ENCODE results near the gene BDH1. TPM values are rescaled to one million over a fixed set of nuclear protein-coding genes. Genes with fewer than 3 reads are reported as not detected.
A peak's percentile ranks its signal among the peaks of the same experiment; 100 is the strongest.
"Not testable (repeated sequence)": the region's sequence is repeated elsewhere in the genome, so short reads cannot be mapped to it uniquely, and the experiment has no call there.

BDH1 gene
- total RNA-seq, 4 donors from 2014 or later: 120 to 269 (median 163) TPM

DNA sequence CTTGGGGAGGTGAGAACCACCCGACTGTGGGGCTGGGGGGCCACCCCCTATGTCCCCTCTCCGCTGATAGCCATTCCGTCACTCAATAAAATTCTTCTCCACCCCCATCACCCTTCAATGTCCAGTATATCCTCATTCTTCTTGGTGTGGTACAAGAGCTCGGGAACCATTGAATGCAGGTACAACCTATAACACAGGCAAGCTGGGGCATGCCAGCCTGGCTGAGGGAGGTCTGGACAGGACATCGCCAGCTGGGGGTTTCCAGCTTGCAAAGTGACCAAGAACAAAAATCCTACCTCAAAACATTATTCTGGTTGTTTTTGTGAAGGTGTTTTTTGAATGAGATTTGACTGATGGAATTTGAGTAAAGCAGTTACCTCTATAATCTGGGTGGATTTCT, 19.6 kb upstream of the BDH1 start:
- no peaks in the 10 kb centered on the region for H3K27me3 ChIP-seq
- H3K4me1 ChIP-seq: no peaks in the 10 kb centered on the region
- no peak overlapping the region for H3K4me3 ChIP-seq
- no peak for DNase-seq
- H3K9me3 ChIP-seq: no peaks in the 10 kb centered on the region
- no peak overlapping the region for H3K27ac ChIP-seq
- TF ChIP-seq POLR2A (IDR thresholded peaks at IDR 0.05): no peak
- TF ChIP-seq, protein P1, sequence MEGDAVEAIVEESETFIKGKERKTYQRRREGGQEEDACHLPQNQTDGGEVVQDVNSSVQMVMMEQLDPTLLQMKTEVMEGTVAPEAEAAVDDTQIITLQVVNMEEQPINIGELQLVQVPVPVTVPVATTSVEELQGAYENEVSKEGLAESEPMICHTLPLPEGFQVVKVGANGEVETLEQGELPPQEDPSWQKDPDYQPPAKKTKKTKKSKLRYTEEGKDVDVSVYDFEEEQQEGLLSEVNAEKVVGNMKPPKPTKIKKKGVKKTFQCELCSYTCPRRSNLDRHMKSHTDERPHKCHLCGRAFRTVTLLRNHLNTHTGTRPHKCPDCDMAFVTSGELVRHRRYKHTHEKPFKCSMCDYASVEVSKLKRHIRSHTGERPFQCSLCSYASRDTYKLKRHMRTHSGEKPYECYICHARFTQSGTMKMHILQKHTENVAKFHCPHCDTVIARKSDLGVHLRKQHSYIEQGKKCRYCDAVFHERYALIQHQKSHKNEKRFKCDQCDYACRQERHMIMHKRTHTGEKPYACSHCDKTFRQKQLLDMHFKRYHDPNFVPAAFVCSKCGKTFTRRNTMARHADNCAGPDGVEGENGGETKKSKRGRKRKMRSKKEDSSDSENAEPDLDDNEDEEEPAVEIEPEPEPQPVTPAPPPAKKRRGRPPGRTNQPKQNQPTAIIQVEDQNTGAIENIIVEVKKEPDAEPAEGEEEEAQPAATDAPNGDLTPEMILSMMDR (IDR thresholded peaks at IDR 0.05): no peak
- H3K36me3 ChIP-seq: no peaks in the 10 kb centered on the region

GRCh38 chr3:197574396-197574991, 18.7 kb upstream of the BDH1 start:
- not testable (repeated sequence) for H3K4me1 ChIP-seq, H3K4me3 ChIP-seq, H3K36me3 ChIP-seq, H3K27me3 ChIP-seq, H3K9me3 ChIP-seq, DNase-seq, H3K27ac ChIP-seq

DNA sequence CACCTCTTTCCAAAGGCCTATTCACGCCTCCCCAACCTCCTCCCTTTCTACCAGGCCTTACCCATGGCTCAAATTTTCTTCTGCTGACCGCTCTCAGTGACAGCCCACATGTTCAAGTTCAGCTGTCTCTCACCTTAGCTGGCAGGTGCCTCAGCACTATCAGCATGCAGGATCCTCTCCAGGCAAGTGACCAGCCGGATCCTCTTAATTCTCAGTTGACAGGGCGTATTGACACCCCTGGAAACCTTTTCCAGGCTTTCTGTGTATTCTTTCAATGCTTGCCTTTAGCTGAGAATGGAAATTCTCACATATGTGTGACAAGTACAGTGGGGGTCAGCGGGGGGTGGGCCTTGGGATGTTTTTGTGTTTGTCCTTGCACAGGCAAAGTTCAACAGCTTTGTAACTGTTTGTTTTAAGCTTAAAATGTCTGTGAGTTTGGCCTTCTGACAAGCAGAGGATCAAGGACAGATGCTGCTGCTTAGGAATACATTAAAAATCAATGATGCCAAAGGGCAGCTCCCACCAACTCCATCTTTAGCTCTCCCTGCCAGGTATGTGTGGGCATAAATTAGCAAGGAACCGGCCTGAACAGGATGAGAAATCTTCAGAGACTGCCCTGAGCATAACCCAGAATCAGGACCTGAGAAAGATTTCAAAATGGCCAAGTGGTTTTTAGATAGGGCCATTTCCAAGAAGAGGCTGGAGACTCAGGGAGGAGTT, 17.4 kb upstream of the BDH1 start:
- Histone ChIP-seq H3K4me1 (no peaks in the 10 kb centered on the region), H3K4me3 (peak overlapping the region in 1 of 4 donors; percentile 13), H3K27ac (no peak overlapping the region), H3K36me3 (no peaks in the 10 kb centered on the region), H3K9me3 (peaks cover 0 to 3% (median 0%) of the 10 kb centered on the region in 4 donors), H3K27me3 (no peaks in the 10 kb centered on the region)
- no peak for DNase-seq
- TF ChIP-seq, protein P1 (IDR thresholded peaks at IDR 0.05): no peak
- TF ChIP-seq POLR2A (IDR thresholded peaks at IDR 0.05): no peak

DNA sequence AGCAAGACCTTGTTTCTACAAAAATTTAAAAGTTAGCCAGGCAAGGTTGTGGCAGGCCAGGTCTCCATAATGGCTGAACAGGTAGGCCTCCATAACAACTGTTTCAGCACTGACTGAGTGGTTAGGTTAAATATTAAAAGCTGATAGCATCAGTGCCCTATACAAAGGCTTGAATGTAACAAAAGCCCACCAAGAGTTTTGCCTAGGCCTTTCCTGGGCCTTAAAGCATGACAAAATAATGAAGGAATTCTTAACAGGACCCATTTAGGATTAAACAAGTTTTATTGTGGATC, 16.1 kb upstream of the BDH1 start:
- not testable (repeated sequence) for DNase-seq, H3K27ac ChIP-seq

GRCh38 chr3:197571074-197571879, 15.5 kb upstream of the BDH1 start:
- not testable (repeated sequence) for H3K36me3 ChIP-seq, H3K27me3 ChIP-seq, H3K4me3 ChIP-seq, H3K9me3 ChIP-seq, H3K4me1 ChIP-seq, DNase-seq, H3K27ac ChIP-seq

More for the DNA sequence above, 16.1 kb upstream of the BDH1 start:
- H3K27me3 ChIP-seq, H3K9me3 ChIP-seq, H3K4me1 ChIP-seq, H3K36me3 ChIP-seq, H3K4me3 ChIP-seq: not testable (repeated sequence)

DNA sequence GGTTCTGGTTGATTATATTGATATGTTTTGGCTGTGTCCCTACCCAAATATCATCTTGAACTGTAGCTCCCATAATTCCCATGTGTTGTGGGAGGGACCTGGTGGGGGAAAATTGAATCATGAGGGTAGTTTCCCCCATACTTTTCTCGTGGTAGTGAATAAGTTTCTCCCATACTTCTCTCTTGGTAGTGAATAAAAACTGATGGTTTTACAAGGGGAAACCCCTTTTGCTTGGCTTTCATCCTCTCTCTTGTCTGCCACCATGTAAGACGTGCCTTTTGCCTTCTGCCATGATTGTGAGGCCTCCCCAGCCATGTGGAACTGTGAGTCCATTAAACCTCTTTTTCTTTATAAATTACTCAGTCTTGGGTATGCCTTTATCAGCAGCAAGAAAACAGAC, 13.7 kb upstream of the BDH1 start:
- DNase-seq, H3K4me3 ChIP-seq, H3K27me3 ChIP-seq, H3K36me3 ChIP-seq, H3K27ac ChIP-seq, H3K4me1 ChIP-seq, H3K9me3 ChIP-seq: not testable (repeated sequence)

DNA sequence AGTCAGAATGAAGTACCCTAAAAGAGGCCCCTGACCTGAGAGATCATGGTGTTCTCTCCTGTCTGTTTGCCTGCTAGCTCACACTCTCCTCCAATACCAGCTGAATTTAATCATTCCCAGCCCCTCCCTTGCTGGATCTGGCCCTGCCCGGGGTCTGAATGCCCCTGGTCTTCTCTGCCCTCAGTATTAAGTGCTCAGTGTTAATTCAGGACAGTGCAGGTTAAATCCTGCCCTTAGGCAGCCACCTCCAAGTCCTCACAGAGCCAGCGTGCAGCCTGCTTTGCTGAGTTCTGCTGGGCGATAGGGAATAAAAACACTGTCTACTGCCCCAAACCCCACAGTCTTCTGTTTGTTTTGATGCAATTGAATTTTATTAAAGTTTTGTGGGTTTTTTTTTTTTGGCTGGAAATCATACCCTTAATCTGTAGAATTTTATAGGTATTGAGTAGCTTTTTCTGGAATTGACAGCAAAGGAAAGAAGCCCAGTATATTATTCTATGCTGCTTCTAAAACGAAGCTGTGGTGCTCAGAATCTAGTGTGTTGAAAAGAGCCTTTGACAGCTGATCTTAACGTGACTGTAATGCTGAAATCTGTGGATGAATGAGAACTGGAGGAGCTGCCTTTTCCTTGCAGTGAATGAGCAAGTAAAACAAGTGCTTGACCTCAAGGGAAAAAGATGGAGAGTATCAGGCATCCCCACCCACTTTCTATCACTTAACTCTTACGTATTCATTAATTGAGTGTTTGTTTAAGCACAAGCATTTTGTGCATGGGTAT, 12.3 kb upstream of the BDH1 start:
- H3K36me3 ChIP-seq: no peaks in the 10 kb centered on the region
- H3K27me3 ChIP-seq: no peaks in the 10 kb centered on the region
- H3K9me3 ChIP-seq: peaks cover 0 to 3% (median 0%) of the 10 kb centered on the region in 4 donors
- H3K4me3 ChIP-seq: no peak overlapping the region
- TF ChIP-seq POLR2A (IDR thresholded peaks at IDR 0.05): no peak
- TF ChIP-seq, protein P1 (IDR thresholded peaks at IDR 0.05): no peak
- no peak overlapping the region for H3K27ac ChIP-seq
- DNase-seq: no peak
- no peaks in the 10 kb centered on the region for H3K4me1 ChIP-seq

GRCh38 chr3:197566155-197566554, 10.4 kb upstream of the BDH1 start:
- not testable (repeated sequence) for H3K9me3 ChIP-seq, H3K36me3 ChIP-seq, DNase-seq, H3K4me3 ChIP-seq, H3K4me1 ChIP-seq, H3K27me3 ChIP-seq, H3K27ac ChIP-seq

Measured in Peyer's patch (tissue), 4 donors.